Trophoblast cell (in vitro differentiated cells and primary cell): ENCODE results near the gene LRRC27.

Experiments used
- DNase-seq, 2 donors: peaks; one replicate each; pipeline ENCODE4 v3.0.0-alpha.2; 2016
- H2AFZ ChIP-seq: 2 replicates; pipeline ENCODE4 v1.6.1; 2013; ENCODE audit warnings: low read length, moderate library complexity, mild to moderate bottlenecking; ENCODE audit not compliant: insufficient read depth, poor library complexity
- H2AK5ac ChIP-seq: 2 replicates; pipeline ENCODE4 v1.6.1; 2013; ENCODE audit warnings: mild to moderate bottlenecking, low read length
- H2BK120ac ChIP-seq: 2 replicates; pipeline ENCODE4 v1.6.1; 2013; ENCODE audit warnings: low read length, mild to moderate bottlenecking, moderate library complexity; ENCODE audit not compliant: insufficient read depth, poor library complexity
- H2BK12ac ChIP-seq: 2 replicates; pipeline ENCODE4 v1.6.1; 2013; ENCODE audit warnings: mild to moderate bottlenecking, low read length, moderate library complexity
- H2BK5ac ChIP-seq: 2 replicates; pipeline ENCODE4 v1.6.1; 2013; ENCODE audit warnings: low read length, low read depth, moderate library complexity, mild to moderate bottlenecking; ENCODE audit not compliant: poor library complexity
- H3K14ac ChIP-seq: 2 replicates; pipeline ENCODE4 v1.6.1; 2013; ENCODE audit warnings: mild to moderate bottlenecking, low read length
- H3K18ac ChIP-seq: 2 replicates; pipeline ENCODE4 v1.6.1; 2013; ENCODE audit warnings: mild to moderate bottlenecking, low read length
- H3K23ac ChIP-seq: 2 replicates; pipeline ENCODE4 v1.6.1; 2013; ENCODE audit warnings: low read length
- H3K27ac ChIP-seq: 2 replicates; pipeline ENCODE4 v1.5.1; 2013; ENCODE audit warnings: low read depth, mild to moderate bottlenecking, inconsistent platforms, low read length, moderate library complexity
- H3K27me3 ChIP-seq: 2 replicates; pipeline ENCODE4 v1.6.1; 2013; ENCODE audit warnings: inconsistent platforms, mild to moderate bottlenecking, low read length, moderate library complexity; ENCODE audit not compliant: insufficient read depth
- H3K36me3 ChIP-seq, 2 experiments: 1 replicate in 1 of 2; 2 replicates in 1 of 2; pipeline ENCODE4 v1.6.1; 2013; ENCODE audit warnings: low read length in 2 of 2, mild to moderate bottlenecking in 2 of 2, moderate library complexity in 1 of 2; ENCODE audit not compliant: insufficient read depth in 2 of 2, control insufficient read depth in 1 of 2
- H3K4ac ChIP-seq: 2 replicates; pipeline ENCODE4 v1.6.1; 2013; ENCODE audit warnings: low read depth, mild to moderate bottlenecking, low read length, moderate library complexity
- H3K4me1 ChIP-seq, 2 experiments: 1 replicate in 1 of 2; 2 replicates in 1 of 2; pipeline ENCODE4 v1.6.1; 2013; ENCODE audit warnings: low read length in 2 of 2, mild to moderate bottlenecking in 2 of 2, moderate library complexity in 1 of 2; ENCODE audit not compliant: insufficient read depth in 2 of 2, control insufficient read depth in 1 of 2
- H3K4me2 ChIP-seq: 2 replicates; pipeline ENCODE4 v1.6.1; 2013; ENCODE audit warnings: inconsistent platforms, mild to moderate bottlenecking, low read length, moderate library complexity
- H3K4me3 ChIP-seq: 2 replicates; pipeline ENCODE4 v1.5.1; 2013; ENCODE audit warnings: mild to moderate bottlenecking, low read depth, low read length, inconsistent platforms
- H3K79me1 ChIP-seq: one replicate; pipeline ENCODE4 v1.6.1; 2013; ENCODE audit warnings: low read length
- H3K79me2 ChIP-seq: 2 replicates; pipeline ENCODE4 v1.6.1; 2013; ENCODE audit warnings: low read length, mild to moderate bottlenecking; ENCODE audit not compliant: control insufficient read depth, insufficient read depth, poor library complexity
- H3K9ac ChIP-seq: 2 replicates; pipeline ENCODE4 v1.6.1; 2013; ENCODE audit warnings: mild to moderate bottlenecking, low read length
- H3K9me3 ChIP-seq: 2 replicates; pipeline ENCODE4 v1.6.1; 2013; ENCODE audit warnings: low read depth, mild to moderate bottlenecking, control low read depth, inconsistent platforms, low read length; ENCODE audit not compliant: insufficient read depth
- H4K12ac ChIP-seq: 2 replicates; pipeline ENCODE4 v1.6.1; 2013; ENCODE audit warnings: low read depth, mild to moderate bottlenecking, low read length, moderate library complexity
- H4K8ac ChIP-seq: 2 replicates; pipeline ENCODE4 v1.6.1; 2013; ENCODE audit warnings: low read depth, mild to moderate bottlenecking, low read length, moderate library complexity
- H4K91ac ChIP-seq: one replicate; pipeline ENCODE4 v1.6.1; 2013; ENCODE audit warnings: low read depth, mild to moderate bottlenecking, low read length, moderate library complexity
- WGBS: extraction: QIAGEN DNeasy Blood & Tissue Kit; methylation state at CpG from one replicate; pipeline ENCODE4 v1.1.7; 2013; ENCODE audit warnings: missing lambda C conversion rate; ENCODE audit not compliant: insufficient read length, insufficient coverage; ENCODE audit errors: extremely low coverage; 5-methylcytosine and 5-hydroxymethylcytosine counted together

Gene LRRC27

GRCh38 chr10:132397671-132398565 is 65.9 kb downstream of the LRRC27 start:
- H4K8ac ChIP-seq, result peak overlapping the region; percentile 39
- peaks cover 53% of the 10 kb centered on the region for H3K79me2 ChIP-seq
- peak overlapping the region; percentile 58 for H2BK5ac ChIP-seq
- peaks cover 55 to 64% of the 10 kb centered on the region in 2 experiments for H3K4me1 ChIP-seq
- H2AK5ac ChIP-seq, result peak overlapping the region; percentile 36
- DNase-seq, result peak; percentile 61 to 76
- peak overlapping the region; percentile 73 for H2BK12ac ChIP-seq
- peak overlapping the region; percentile 28 for H3K9ac ChIP-seq
- H3K23ac ChIP-seq, result no peak overlapping the region
- H3K79me1 ChIP-seq, result peaks cover 60% of the 10 kb centered on the region
- peak overlapping the region; percentile 46 for H4K12ac ChIP-seq
- H3K4ac ChIP-seq, result peak overlapping the region; percentile 73
- peak overlapping the region; percentile 59 for H3K4me3 ChIP-seq
- peaks cover 2% of the 10 kb centered on the region for H3K9me3 ChIP-seq
- no CpG with 5 or more reads among the region's 40 CpGs for WGBS
- peak overlapping the region; percentile 67 for H2BK120ac ChIP-seq
- H3K27ac ChIP-seq, result peak overlapping the region; percentile 47
- H4K91ac ChIP-seq, result peak overlapping the region; percentile 82
- no peaks in the 10 kb centered on the region for H3K27me3 ChIP-seq
- H3K18ac ChIP-seq, result peak overlapping the region; percentile 81
- no peak overlapping the region for H2AFZ ChIP-seq
- peak overlapping the region; percentile 69 for H3K14ac ChIP-seq
- H3K36me3 ChIP-seq, result peaks cover 9 to 12% of the 10 kb centered on the region in 2 experiments
- H3K4me2 ChIP-seq, result peak overlapping the region; percentile 81

- Histone ChIP-seq H4K8ac (peak overlapping the region; percentile 39), H3K14ac (peak overlapping the region; percentile 69), H3K36me3 (peaks cover 11 to 12% of the 10 kb centered on the region in 2 experiments), H3K4me3 (no peak overlapping the region), H2AK5ac (peak overlapping the region; percentile 17), H3K9ac (no peak overlapping the region), H3K23ac (no peak overlapping the region), H2BK120ac (peak overlapping the region; percentile 48), H3K4me1 (peaks cover 54 to 67% of the 10 kb centered on the region in 2 experiments), H3K79me1 (peaks cover 65% of the 10 kb centered on the region), H3K27ac (peak overlapping the region; percentile 47), H4K91ac (peak overlapping the region; percentile 82), H3K27me3 (no peaks in the 10 kb centered on the region), H2BK5ac (peak overlapping the region; percentile 37), H3K18ac (peak overlapping the region; percentile 81), H3K9me3 (peaks cover 2% of the 10 kb centered on the region), H3K4ac (peak overlapping the region; percentile 73), H3K79me2 (peaks cover 56% of the 10 kb centered on the region), H4K12ac (peak overlapping the region; percentile 5), H2BK12ac (peak overlapping the region; percentile 73), H3K4me2 (peak overlapping the region; percentile 81), H2AFZ (no peak overlapping the region)
- DNase-seq, result no peak
- no CpG with 5 or more reads among the region's 13 CpGs for WGBS
These were observed 66.6 kb downstream of the LRRC27 start for GRCh38 chr10:132398566-132398991.

GRCh38 chr10:132399117-132400035 is 67.4 kb downstream of the LRRC27 start:
- Histone ChIP-seq H3K27ac (peak overlapping the region; percentile 2), H3K9me3 (peaks cover 2% of the 10 kb centered on the region), H3K4me2 (no peak overlapping the region), H3K36me3 (peaks cover 11 to 12% of the 10 kb centered on the region in 2 experiments), H4K8ac (peak overlapping the region; percentile 15), H2AFZ (no peak overlapping the region), H3K14ac (no peak overlapping the region), H3K9ac (no peak overlapping the region), H2AK5ac (peak overlapping the region; percentile 58), H3K79me2 (peaks cover 61% of the 10 kb centered on the region), H2BK12ac (no peak overlapping the region), H4K12ac (no peak overlapping the region), H3K18ac (no peak overlapping the region), H3K23ac (no peak overlapping the region), H3K4me1 (peaks cover 57 to 70% of the 10 kb centered on the region in 2 experiments), H3K4ac (peak overlapping the region; percentile 25), H3K4me3 (no peak overlapping the region), H3K27me3 (no peaks in the 10 kb centered on the region), H2BK120ac (no peak overlapping the region), H2BK5ac (peak overlapping the region; percentile 27), H4K91ac (peak overlapping the region; percentile 57), H3K79me1 (peaks cover 71% of the 10 kb centered on the region)
- DNase-seq, result peak; percentile 61 to 64
- no CpG with 5 or more reads among the region's 27 CpGs for WGBS

GRCh38 chr10:132400041-132400546 is 68.1 kb downstream of the LRRC27 start:
- Histone ChIP-seq H3K14ac (no peak overlapping the region), H2BK12ac (no peak overlapping the region), H3K79me1 (peaks cover 76% of the 10 kb centered on the region), H3K9me3 (peaks cover 2% of the 10 kb centered on the region), H3K23ac (no peak overlapping the region), H3K79me2 (peaks cover 67% of the 10 kb centered on the region), H4K12ac (no peak overlapping the region), H4K8ac (peak overlapping the region; percentile 56), H3K27me3 (no peaks in the 10 kb centered on the region), H2BK120ac (no peak overlapping the region), H3K9ac (no peak overlapping the region), H3K36me3 (peaks cover 16 to 18% of the 10 kb centered on the region in 2 experiments), H3K4me3 (no peak overlapping the region), H3K4me1 (peaks cover 64 to 75% of the 10 kb centered on the region in 2 experiments), H3K27ac (peak overlapping the region; percentile 24), H2AK5ac (peak overlapping the region; percentile 5), H2AFZ (no peak overlapping the region), H2BK5ac (peak overlapping the region; percentile 7), H3K18ac (peak overlapping the region; percentile 17), H4K91ac (peak overlapping the region; percentile 53), H3K4ac (peak overlapping the region; percentile 25), H3K4me2 (no peak overlapping the region)
- DNase-seq, result no peak
- WGBS, result no CpG with 5 or more reads among the region's 9 CpGs
